HG02970 (cell line): ENCODE measurements around the gene FOXO4.
A peak's percentile ranks its signal among the peaks of the same experiment; 100 is the strongest.

Experiments
- ATAC-seq: cut with Tn5 transposase; IDR thresholded peaks from one replicate; pipeline ENCODE4 v1.9.1; 2021; ENCODE audit warnings: mild to moderate bottlenecking, moderate library complexity, moderate number of reproducible peaks; ENCODE audit not compliant: unreplicated experiment, low FRiP score

Gene FOXO4

DNA sequence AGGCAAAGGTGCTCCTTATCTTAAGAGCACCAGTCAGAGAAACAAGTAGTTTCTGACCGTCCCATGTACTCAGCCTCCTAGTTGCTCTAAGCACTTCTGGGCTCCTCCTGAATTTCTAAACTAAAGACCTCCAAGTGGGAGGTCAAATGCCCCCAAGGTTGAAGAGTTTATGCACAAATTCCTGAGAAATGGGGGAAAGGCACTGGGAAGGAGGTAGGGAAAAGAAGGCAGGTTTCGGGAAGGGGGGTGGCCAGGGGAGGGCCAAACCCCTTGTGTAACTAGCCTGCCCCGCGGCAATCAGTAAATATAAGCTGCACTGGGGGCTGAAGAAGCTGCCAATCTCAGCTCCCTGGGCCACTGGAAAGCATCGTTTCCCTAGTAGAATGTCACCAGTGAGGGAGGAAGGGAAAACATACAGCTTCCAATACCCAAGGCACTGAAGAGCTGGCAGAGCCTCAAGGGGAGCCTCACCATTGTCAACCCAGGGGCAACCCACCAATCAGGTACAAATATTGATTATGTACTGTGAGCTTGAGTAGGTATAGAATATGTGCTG lies 3.4 kb downstream of the FOXO4 start:
- ATAC-seq: no peak

GRCh38 chrX:71099736-71100135 lies 4.1 kb downstream of the FOXO4 start:
- ATAC-seq: no peak

- no peak for ATAC-seq
Measured at GRCh38 chrX:71100581-71101505, 5.2 kb downstream of the FOXO4 start.

GRCh38 chrX:71102292-71102691 lies 6.6 kb downstream of the FOXO4 start:
- no peak for ATAC-seq

DNA sequence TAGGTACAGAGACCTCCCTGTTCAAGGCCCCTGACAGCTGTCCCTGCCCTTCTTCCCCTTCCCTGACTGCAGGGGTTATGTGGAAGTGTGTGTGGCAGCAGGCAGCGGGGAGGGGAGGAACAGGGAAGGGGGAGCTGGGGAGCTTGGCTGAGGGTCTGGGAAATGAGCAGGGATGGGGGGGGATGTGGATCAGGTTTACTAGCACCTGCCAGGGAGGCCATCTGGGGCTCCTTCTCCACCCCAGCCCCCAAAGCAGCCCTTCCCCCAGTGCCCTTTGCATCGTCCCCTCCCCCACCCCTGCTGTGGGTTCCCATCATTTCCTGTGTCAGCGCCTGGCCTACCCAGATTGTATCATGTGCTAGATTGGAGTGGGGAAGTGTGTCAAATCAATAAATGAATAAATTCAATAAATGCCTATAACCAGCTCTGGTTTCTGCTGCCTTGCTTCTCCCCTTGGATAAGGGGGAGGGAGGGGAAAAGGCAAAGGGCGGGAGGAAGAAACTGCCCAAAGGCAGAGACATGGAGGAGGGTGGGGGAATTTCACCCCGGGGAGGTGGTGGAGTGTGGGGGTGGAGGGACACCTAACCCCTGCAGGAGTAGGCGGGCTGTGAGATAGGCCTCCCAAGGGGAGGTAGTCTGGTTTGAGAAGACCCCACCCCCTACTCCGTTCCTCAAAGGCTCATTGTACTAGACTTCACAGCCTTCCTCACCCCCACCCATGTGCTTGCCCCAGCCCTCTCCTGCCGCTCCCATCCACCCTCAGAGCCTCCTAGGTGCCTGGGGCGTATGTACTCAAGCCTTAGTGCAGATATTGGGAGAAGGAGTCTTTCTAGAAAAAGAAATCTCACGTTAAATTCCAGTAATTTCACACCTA lies 7.7 kb downstream of the FOXO4 start:
- no peak for ATAC-seq

- no peak for ATAC-seq
Measured at GRCh38 chrX:71105628-71106027, 10.0 kb downstream of the FOXO4 start.

GRCh38 chrX:71106427-71106826 lies 10.8 kb downstream of the FOXO4 start, which contains the start of gene CXorf65:
TSS of gene CXorf65 (minus strand) at chrX:71106740. CDS start at chrX:71106556, 184 bp downstream.
- ATAC-seq: no peak

- no peak for ATAC-seq
Measured at GRCh38 chrX:71107245-71107644, 11.6 kb downstream of the FOXO4 start.

GRCh38 chrX:71107762-71108360 lies 12.2 kb downstream of the FOXO4 start:
- no peak for ATAC-seq

GRCh38 chrX:71109051-71109450 lies 13.4 kb downstream of the FOXO4 start:
- no peak for ATAC-seq

GRCh38 chrX:71111141-71111843 lies 15.6 kb downstream of the FOXO4 start, which contains the start of gene IL2RG:
TSS of gene IL2RG (minus strand) at chrX:71111577. CDS start at chrX:71111539, 38 bp downstream.
- ATAC-seq: peak; percentile 70

DNA sequence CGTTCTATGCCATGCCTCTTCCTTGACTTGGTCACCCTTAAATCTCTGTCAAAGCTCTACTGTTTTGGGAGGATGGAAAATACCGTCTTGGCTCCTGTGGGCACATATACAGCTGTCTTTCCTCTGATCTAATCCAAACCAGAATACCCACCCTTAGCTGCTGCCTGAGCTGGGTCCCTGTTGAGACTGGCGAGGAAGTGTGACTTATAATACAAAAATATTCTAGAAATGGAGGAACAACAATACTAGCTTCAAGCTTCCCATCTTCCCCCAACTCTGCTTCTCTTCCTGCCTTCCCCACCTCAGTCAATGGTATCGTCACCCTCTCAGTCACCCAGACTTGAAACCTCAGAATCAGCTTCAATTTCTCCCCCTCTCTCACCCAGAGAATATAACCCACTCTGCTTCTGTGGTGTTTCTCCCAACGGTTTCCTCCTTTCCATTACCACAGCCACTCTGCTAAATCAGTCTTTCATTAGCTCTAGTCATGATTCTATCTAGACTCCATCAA lies 16.3 kb downstream of the FOXO4 start:
- no peak for ATAC-seq

- ATAC-seq: no peak
Measured at GRCh38 chrX:71117358-71117757, 21.7 kb downstream of the FOXO4 start.

DNA sequence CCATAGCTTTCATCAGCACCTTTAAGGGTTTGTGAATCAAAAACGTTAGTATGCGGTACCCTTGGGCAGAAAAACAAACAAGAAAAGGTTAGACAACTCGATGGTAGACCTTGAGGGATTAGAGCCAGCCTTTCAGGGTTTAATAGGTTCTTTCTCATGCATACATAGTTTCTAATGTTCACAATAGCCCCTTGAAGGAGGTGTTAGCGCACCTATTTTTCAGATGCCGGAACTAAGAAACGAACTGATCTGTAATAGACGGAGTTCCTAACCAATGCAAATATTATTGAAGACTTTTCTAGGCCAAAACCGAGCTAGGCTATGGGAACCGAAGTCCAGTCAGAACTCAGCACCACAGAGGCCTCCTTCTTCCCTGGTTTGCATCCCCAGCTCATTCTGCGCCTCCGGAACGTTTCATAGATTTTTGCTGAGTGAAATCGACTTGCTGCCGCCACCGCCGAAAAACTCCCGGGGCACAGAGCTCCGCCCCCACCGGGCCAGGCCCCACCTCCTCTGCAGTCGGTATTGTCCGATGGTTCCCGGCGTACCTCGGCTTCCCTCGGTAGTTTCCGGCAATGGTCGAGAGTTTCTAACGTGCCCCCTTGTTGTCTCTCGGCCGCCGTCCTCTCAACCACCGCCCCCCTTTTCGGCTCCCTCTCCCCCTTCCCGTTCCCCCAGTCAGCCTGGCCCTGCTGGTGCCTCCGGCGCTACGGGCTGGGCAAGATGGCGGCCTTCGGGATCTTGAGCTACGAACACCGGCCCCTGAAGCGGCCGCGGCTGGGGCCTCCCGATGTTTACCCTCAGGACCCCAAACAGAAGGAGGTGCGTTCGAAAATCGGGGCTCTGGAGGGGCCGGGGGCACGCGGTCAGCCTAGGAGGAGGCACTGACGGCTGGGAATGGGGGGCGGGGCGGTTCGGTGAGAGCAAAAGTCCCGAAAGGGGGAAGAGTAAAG lies 22.7 kb downstream of the FOXO4 start, which contains the start of gene MED12:
Gene MED12 (plus strand): TSS at position 565 of the 953 bp plus-strand sequence. CDS start 159 bp downstream, at position 724.
- ATAC-seq: peak; percentile 76

DNA sequence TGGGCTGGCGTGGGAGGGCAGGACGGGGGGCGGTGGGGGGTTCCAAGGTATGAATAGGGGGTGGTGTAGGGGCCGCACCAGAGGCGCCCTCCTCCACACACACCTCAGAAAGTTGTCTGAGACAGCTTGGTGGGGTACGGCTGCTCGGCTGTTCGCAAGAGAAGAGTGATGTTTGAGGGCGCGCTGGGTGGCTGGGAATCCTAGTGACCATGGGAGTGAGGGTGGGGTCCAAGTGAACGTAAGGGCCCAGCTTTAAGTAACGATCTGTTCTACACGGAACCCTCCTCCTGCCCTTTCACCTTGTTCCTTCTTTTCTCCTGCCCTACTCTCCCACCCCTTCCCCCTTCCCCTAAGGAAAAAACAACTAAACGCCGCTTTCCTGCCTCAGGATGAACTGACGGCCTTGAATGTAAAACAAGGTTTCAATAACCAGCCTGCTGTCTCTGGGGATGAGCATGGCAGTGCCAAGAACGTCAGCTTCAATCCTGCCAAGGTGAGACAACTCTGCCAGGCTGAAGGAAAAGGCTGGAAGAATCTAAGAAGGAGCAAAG lies 23.4 kb downstream of the FOXO4 start:
- no peak for ATAC-seq

- ATAC-seq: no peak
Measured at GRCh38 chrX:71128166-71128833, 32.6 kb downstream of the FOXO4 start.
